H54 (cell line): ENCODE measurements around the gene DAP.

Experiments used
- DNase-seq: peaks from one replicate; pipeline ENCODE4 v3.0.0; 2011; ENCODE audit warnings: low spot score, mixed read lengths; ENCODE audit not compliant: insufficient read length
- FAIRE-seq: peaks from 3 replicates; lab custom pipeline; 2011; peaks lifted over from hg19 to GRCh38; lab: Jason Lieb, UNC
- POLR2A ChIP-seq: IDR thresholded peaks from 2 replicates; pipeline ENCODE4 v1.6.1; 2011; ENCODE audit warnings: low read depth, mild to moderate bottlenecking, low read length

DAP gene

DNA sequence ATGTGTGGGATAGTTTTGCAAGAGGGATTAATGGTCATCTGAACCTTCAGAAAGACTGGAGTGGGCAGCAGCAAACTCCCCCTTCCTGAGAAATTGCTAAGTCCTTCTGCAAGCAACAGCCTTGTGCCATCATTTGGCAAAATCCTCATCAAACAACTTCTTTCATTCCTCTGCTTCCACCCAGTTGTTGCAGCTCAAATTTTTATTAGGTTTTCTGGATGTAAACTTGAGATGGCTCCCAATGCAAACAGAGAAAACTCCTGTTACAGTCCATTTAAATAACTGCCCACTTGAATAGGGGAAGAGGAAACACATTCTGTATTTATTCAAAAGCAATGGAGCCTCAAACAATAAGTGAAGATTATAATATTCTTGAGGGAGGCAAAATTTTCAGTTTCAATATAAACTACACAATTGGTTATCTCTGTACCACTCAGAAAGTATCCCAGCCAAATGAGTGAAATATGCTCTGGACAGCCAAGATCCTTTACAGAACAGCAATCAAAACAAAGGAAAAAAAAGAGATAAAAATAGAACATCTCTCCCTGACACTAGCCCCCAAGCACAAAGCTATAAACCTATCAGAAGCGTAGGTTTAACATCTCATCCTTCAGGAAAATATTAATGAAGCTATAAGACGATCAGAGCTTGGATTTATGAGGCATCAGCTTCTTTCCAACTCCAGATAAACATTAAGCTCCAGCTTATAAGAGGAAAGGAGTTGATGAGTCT lies 17.3 kb upstream of the DAP start:
- TF ChIP-seq POLR2A: no peak

DNA sequence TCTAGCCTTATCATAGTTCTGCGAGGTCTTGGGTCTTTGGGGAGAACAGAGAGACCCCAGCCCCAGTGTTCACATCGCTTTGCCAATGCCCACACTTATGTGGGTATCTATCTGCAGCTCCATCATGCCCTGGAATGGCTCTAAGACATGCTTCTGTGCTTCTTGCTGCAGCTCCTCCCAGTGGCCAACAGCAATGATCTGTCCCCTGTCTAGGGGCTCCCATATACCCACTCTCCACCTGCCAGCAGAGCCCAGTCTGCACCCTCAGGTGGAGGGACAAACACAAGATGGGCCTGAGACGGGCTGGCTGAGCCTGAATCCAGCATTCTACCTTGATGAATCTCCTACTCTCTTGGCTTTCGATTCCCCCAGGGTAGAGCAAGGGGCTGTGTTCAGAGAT lies 14.6 kb upstream of the DAP start:
- FAIRE-seq: no peak
- no peak for DNase-seq
- no peak for TF ChIP-seq POLR2A

More for the DNA sequence above, 17.3 kb upstream of the DAP start:
- DNase-seq (no peak), FAIRE-seq (no peak)

DNA sequence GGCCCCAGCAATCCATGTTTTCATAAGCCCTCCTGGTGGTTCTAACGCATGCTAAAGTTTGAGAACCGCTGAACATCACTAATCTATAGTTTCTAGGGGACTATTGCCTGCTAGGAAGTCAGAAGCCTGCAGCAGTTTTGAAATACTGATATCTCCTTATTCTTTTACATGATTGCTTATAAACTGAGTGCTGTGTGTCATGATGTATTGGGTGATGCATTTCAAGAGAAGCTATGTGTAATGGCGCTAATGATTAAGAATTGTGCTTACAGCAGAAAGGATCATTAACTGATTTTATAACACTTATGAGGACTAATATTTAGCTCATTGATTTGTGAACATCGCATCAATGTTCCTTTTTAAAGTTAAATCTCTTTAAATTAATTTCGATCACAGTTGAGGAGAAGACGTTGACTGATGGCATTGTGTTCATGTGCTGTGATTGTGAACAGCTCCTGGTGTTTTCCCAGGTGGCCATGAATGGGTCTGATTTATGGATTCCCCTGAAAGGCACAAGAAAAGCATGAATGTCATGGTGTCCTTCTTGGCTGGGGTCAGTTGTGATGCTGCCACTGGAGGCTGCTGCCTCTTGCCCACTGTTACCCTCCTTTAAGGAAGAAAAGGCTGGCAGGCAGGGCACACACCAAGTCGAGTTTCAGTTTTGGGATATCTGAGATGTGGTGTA lies 12.0 kb upstream of the DAP start:
- no peak for TF ChIP-seq POLR2A
- no peak for DNase-seq
- FAIRE-seq: no peak

DNA sequence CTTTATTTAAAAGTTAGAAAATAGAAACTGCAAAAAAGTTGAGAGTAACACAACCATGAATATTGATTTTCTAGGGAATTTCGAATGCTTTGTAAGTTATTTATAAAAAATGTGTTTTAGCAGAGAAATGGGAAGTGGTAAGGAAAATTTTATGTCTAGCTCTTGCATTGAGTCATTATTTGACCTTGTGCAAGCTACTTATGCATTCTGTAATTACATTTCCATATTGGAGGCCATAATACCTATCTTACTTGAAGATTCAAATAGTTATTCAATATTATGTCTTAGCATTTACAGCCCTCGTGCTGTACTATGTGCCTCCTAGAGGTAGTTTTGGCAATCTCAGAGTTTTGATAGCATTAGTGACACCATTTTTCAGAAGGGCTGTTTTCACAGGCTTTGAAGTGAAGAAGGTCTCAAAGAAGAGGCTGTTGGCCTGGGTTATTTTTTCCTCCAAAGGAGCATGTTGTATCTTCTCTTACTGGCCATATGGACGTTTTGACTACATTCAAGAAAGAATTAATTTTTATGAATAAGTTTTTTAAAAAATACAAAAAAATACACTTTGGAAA lies 7.4 kb upstream of the DAP start:
- no peak for TF ChIP-seq POLR2A
- FAIRE-seq (no peak), DNase-seq (no peak)

DNA sequence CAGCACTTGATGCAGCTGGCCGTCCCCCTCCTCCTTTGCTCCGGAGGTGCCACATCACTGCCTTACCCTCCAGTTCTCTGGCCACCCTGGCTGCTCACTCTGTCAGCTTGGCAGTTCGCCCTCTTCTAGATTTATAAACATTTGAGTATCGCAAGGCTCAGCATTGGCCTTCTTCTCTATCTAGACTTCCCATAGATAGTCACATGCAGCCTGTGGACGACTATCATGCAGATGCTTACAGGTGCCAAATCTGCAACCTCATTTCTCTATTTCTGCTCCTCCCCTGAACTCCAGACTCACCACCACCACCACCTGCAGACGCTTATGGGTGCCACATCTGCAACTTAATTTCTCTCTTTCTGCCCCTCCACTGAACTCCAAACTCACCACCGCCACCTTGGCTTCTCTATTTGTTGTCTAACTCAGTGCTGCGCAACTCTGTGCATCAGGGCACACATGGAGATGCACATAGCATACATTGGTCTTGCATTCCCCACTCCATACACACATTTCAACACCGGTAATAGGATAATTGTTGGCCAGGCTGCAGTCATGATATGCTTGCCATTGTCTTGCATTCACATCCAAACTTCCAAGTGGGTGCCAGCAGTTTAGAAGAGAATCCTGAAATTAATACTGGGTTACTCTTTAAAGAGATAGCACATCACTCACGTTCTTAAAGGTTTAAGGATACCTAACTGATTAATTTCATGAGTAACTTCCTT lies 1.9 kb upstream of the DAP start:
- no peak for FAIRE-seq
- TF ChIP-seq POLR2A: no peak
- DNase-seq: no peak

DNA sequence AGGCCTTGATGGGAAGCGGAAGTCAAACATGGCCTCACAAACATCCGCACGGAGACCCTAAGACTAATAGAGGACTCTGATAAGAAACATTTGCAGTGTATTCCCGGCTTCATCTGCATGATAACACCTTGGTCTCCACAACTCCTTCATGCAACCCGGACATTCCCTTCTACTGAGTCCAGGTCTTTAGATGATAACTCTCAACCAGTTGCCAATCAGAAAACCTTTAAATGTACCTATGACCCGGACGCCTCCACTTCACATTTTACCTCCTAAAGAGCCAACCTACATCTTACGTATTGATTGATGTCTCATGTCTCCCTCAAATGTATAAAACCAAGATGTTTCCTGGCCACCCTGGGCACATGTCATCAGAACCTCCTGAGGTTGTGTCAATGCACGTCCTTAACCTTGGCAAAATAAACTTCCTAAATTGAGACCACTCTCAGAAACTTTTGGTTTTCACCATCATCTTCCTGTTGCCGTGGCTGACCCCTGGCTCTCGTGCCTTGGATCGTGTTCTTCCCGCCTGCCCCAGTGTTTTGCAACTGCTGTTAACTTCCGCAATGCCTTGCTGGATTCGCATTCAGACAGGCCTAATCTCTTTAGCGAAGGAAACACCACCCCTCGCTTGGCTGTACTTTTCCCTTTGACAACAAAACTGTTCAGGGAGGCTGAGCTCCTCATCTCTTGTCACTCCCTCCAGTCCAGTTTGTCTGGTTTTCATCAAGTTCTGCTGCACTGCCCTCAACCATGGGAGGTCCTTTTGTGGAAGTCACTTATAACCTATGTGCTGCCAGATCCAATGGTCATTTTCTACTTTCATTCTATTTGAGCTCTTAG lies 1.1 kb upstream of the DAP start:
- FAIRE-seq: no peak

DNA sequence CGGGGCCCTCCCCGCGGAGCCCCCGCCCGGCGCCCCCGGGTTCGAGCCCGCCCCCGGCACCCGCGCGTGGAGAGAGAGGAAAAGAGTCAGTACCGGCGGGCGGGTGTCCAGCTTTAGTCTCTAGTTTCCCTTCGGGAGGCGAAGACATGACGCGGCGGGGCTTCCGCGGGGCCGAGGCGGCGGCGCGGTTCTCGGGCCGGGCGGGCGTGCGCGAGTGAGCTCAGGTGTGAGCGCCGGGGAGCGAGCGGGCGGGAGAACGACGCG lies 181 bp downstream of the DAP start:
- TF ChIP-seq POLR2A: no peak
- no peak for FAIRE-seq

More for the DNA sequence above, 1.1 kb upstream of the DAP start:
- DNase-seq: no peak
- no peak for TF ChIP-seq POLR2A

DNA sequence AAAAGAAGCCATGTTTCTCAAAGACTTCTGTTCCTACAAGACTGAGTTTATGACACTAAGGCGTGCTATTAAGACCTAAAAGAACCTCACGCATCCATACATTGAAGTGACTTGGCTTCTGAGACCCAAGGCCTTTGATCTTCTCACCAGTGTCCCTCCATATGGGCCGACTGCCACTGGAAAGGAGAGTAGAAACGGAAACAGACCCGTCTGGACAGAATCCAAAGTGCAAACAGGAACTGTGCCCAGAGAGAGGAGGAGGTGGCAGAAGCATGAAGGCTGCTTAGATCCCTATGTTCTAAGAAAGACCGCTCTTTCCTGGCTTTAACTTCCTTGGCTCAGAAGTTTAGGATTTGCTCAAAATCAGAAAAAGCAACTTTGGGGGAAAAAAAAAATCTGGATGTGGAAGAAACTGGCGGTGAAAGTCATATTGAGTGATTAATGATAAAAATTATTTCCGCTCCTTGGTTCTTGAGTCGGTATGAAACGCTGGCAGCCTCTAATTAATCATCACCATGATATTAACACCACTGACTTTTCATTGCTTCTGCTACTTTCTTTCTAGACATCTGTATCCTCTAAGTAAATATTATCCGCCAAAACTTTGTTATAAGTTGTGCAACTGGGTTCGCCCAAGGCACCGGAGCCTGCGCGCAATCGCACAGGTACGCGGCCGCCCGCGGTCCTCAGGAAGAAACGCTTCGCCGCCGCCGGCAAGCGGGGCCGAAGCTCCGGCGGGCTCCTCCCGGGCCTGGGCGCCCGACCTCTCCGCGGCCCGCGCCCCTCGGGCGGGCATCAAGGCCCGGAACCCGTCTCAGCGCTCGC lies 726 bp downstream of the DAP start:
- FAIRE-seq (peak; percentile 67), DNase-seq (peak; percentile 59)
- no peak for TF ChIP-seq POLR2A

More for the DNA sequence above, 181 bp downstream of the DAP start:
- DNase-seq: no peak

DNA sequence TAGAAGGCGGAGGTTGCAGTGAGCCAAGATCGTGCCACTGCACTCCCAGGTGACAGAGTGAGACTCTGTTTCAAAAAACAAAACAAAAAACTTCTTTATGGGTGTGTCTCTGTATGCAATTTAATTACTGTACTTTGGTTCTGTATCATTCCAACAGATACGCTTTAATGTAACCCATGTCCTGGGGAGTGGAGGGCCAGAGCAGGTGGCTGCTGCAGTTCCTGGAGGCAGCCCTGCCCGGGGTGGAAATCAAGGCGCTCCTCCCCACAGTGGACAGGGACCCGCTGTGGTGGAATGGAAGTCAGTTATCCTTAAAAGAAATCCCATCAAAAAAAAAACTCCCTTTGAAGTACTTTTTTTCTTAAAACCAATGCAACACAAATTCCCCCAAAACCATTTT lies 1.9 kb downstream of the DAP start:
- TF ChIP-seq POLR2A: no peak
- FAIRE-seq: no peak
- DNase-seq: no peak

DNA sequence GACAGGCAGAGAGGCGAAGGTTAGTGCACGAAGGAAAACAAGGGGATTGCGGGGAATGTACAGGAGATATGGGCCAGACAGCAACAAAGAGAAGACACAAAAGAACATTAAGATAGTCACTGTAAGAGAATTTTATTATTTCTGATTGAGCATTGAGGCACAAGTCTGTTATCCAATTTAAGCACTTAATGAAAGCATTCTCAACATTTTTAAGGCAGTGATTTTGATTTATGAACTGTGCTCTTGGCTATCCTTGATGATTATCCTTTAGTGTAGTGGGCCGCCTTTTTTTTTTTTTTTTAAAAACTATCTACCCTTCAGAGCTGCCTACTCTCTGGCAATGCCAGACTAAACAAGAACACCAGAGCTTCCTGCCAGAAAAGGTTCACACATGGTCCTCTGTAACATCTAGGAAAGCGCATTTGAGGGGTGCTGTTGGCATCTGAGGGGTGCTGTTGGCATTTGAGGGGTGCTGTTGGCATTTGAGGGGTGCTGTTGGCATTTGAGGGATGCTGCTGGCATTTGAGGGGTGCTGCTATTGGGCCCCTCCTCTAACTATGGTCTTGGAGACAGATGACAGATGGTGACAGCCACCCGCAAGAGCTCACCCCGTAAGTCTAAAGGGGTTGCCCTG lies 3.0 kb downstream of the DAP start:
- no peak for TF ChIP-seq POLR2A
- DNase-seq: no peak
- no peak for FAIRE-seq

DNA sequence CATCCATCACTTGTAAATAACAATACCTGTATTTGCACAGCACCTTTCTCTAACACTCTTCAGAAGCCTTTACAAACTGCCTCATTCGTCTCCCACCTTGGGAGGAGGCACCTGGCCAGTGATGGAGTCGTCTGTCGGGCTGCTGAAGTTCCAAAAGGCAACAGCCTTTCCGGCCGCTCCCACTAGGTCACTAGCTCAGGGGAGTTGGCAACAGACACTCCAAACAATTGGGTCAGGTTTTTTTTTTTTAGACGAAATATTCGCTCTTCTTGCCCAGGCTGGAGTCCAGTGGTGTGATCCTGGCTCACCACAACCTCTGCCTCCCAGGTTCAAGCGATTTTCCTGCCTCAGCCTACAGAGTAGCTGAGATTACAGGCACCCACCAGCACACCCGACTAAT lies 4.0 kb downstream of the DAP start:
- FAIRE-seq (no peak), DNase-seq (no peak)
- TF ChIP-seq POLR2A: no peak

DNA sequence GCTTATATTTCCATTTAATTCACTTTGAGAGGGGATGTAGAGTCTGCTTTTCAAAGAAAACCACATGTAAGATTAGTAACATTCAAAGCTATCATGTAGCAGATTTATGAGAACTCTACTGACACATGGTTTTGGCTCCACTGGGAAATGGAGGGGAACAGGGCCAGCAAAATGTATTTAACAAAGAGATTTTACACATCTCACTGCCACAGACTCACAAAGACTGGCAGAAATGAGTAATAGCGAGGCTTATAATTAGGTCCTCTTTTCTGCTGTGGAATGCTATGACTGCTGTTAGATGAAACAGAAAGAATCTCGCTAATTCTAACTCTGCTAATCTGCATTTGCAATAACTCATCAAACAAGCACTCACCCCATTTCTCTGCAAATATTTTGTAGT lies 4.5 kb downstream of the DAP start:
- TF ChIP-seq POLR2A: no peak
- no peak for FAIRE-seq
- DNase-seq: no peak
